ENCODE measurements around the gene MPPED1.

MPPED1 gene

GRCh38 chr22:43521716-43522115 is 109.9 kb downstream of the MPPED1 start:
- no peak for DNase-seq
- intact Hi-C loops (cut with DNase I): no loop called here

- intact Hi-C loops (cut with DNase I): no loop called here
- no peak for DNase-seq
Measured at GRCh38 chr22:43526117-43526655, 114.4 kb downstream of the MPPED1 start.

GRCh38 chr22:43526946-43527345 is 115.1 kb downstream of the MPPED1 start:
- intact Hi-C loops (cut with DNase I): no loop called here
- no peak for DNase-seq

- intact Hi-C loops (cut with DNase I): no loop called here
- no peak for DNase-seq
Measured at GRCh38 chr22:43528601-43529360, 117.0 kb downstream of the MPPED1 start.

GRCh38 chr22:43529461-43529860 is 117.6 kb downstream of the MPPED1 start:
- intact Hi-C loops (cut with DNase I): no loop called here
- DNase-seq: no peak

- DNase-seq: no peak
- intact Hi-C loops (cut with DNase I): no loop called here
Measured at GRCh38 chr22:43529934-43530333, 118.1 kb downstream of the MPPED1 start.

GRCh38 chr22:43530349-43531201 is 118.8 kb downstream of the MPPED1 start:
- intact Hi-C loops (cut with DNase I): no loop called here
- peak; percentile 26 to 88 (median 69) for DNase-seq

- intact Hi-C loops (cut with DNase I): no loop called here
- no peak for DNase-seq
Measured at GRCh38 chr22:43531651-43532050, 119.8 kb downstream of the MPPED1 start.

- intact Hi-C loops (cut with DNase I): no loop called here
- DNase-seq: peak in 1 of 42 donors; percentile 27
Measured at GRCh38 chr22:43532301-43533155, 120.7 kb downstream of the MPPED1 start.

GRCh38 chr22:43533156-43533530 is 121.3 kb downstream of the MPPED1 start:
- intact Hi-C loops (cut with DNase I): no loop called here

GRCh38 chr22:43533656-43534428 is 122.0 kb downstream of the MPPED1 start:
- intact Hi-C loops (cut with DNase I): no loop called here
- peak in 21 of 42 donors; percentile 5 to 62 (median 30) for DNase-seq

More at GRCh38 chr22:43533156-43533530, 121.3 kb downstream of the MPPED1 start:
- peak in 1 of 42 donors; percentile 5 for DNase-seq

GRCh38 chr22:43534916-43535315 is 123.1 kb downstream of the MPPED1 start:
- intact Hi-C loops (cut with DNase I): no loop called here
- peak in 3 of 42 donors; percentile 7 to 32 (median 22) for DNase-seq

- intact Hi-C loops (cut with DNase I): no loop called here
- peak in 5 of 42 donors; percentile 8 to 36 (median 28) for DNase-seq
Measured at GRCh38 chr22:43535336-43535735, 123.5 kb downstream of the MPPED1 start.

GRCh38 chr22:43535741-43536140 is 123.9 kb downstream of the MPPED1 start:
- intact Hi-C loops (cut with DNase I): no loop called here
- peak in 2 of 42 donors; percentile 11 to 18 for DNase-seq

- intact Hi-C loops (cut with DNase I): no loop called here
- peak in 2 of 42 donors; percentile 6 to 33 for DNase-seq
Measured at GRCh38 chr22:43537019-43537585, 125.3 kb downstream of the MPPED1 start.

GRCh38 chr22:43539572-43540528 is 128.0 kb downstream of the MPPED1 start:
- peak in 1 of 42 donors; percentile 30 for DNase-seq
- intact Hi-C loops (cut with DNase I): no loop called here

- intact Hi-C loops (cut with DNase I): no loop called here
- DNase-seq: peak in 1 of 42 donors; percentile 19
Measured at GRCh38 chr22:43540529-43540923, 128.7 kb downstream of the MPPED1 start.

Data from head of caudate nucleus (tissue), 42 donors.